OCI-LY3 (cell line): ENCODE results near the gene NOC2L.
"Not testable (repeated sequence)": the region's sequence is repeated elsewhere in the genome, so short reads cannot be mapped to it uniquely, and the experiment has no call there.

ENCODE experiments used
- EZH2phosphoT487 ChIP-seq: fragments of 200-600 bp; shearing (Covaris generic); IDR thresholded peaks from 2 replicates; pipeline ENCODE4 v1.6.1; 2018; ENCODE audit warnings: antibody characterized with exemption, mixed run types, low read depth
- TF ChIP-seq, protein P1 (sequence below): fragments of 200-600, 300-600 bp; sonication (generic); IDR thresholded peaks from 2 replicates; pipeline ENCODE4 v1.5.1; 2014; ENCODE audit warnings: antibody characterized with exemption, low read length, low read depth

DNA sequence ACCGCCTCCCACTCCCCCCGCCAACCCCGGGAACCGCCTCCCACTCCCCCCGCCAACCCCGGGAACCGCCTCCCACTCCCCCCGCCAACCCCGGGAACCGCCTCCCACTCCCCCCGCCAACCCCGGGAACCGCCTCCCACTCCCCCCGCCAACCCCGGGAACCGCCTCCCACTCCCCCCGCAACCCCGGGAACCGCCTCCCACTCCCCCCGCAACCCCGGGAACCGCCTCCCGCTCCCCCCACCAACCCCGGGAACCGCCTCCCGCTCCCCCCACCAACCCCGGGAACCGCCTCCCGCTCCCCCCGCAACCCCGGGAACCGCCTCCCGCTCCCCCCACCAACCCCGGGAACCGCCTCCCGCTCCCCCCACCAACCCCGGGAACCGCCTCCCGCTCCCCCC is 17.7 kb upstream of the NOC2L start:
- TF ChIP-seq EZH2phosphoT487, result not testable (repeated sequence)
- TF ChIP-seq, protein P1, sequence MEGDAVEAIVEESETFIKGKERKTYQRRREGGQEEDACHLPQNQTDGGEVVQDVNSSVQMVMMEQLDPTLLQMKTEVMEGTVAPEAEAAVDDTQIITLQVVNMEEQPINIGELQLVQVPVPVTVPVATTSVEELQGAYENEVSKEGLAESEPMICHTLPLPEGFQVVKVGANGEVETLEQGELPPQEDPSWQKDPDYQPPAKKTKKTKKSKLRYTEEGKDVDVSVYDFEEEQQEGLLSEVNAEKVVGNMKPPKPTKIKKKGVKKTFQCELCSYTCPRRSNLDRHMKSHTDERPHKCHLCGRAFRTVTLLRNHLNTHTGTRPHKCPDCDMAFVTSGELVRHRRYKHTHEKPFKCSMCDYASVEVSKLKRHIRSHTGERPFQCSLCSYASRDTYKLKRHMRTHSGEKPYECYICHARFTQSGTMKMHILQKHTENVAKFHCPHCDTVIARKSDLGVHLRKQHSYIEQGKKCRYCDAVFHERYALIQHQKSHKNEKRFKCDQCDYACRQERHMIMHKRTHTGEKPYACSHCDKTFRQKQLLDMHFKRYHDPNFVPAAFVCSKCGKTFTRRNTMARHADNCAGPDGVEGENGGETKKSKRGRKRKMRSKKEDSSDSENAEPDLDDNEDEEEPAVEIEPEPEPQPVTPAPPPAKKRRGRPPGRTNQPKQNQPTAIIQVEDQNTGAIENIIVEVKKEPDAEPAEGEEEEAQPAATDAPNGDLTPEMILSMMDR, result not testable (repeated sequence)
